Kidney (tissue), 14 donors: Measurements from ENCODE around the gene CSNK1G1. TPM values are rescaled to one million over a fixed set of nuclear protein-coding genes. Genes with fewer than 3 reads are reported as not detected.
A peak's percentile ranks its signal among the peaks of the same experiment; 100 is the strongest.
"Not testable (repeated sequence)": the region's sequence is repeated elsewhere in the genome, so short reads cannot be mapped to it uniquely, and the experiment has no call there.

ENCODE experiments used
- DNase-seq, 5 donors: peaks; one replicate each; pipeline ENCODE4 v3.0.0-alpha.2; 2013 to 2020
- FAIRE-seq: peaks from 2 replicates; lab custom pipeline; 2012; peaks lifted over from hg19 to GRCh38; lab: Jason Lieb, UNC
- H3K27ac ChIP-seq, 2 donors: one replicate each; pipeline ENCODE4 v1.7.0; 2013; ENCODE audit warnings: low read depth in 2 of 2, low read length in 2 of 2, inconsistent platforms in 1 of 2
- H3K27me3 ChIP-seq: one replicate; pipeline ENCODE4 v1.7.1; 2013; ENCODE audit warnings: low read length, inconsistent platforms; ENCODE audit not compliant: control insufficient read depth, insufficient read depth
- H3K36me3 ChIP-seq, 3 donors: one replicate each; pipeline versions ENCODE4 v1.7.0 to v1.7.1; 2013; ENCODE audit warnings: low read length in 3 of 3, control low read depth in 1 of 3, inconsistent platforms in 1 of 3; ENCODE audit not compliant: insufficient read depth in 3 of 3, control insufficient read depth in 2 of 3
- H3K4me1 ChIP-seq, 3 donors: one replicate each; pipeline versions ENCODE4 v1.7.0 to v1.7.1; 2013; ENCODE audit warnings: low read length in 3 of 3, inconsistent platforms in 1 of 3, low read depth in 1 of 3; ENCODE audit not compliant: control insufficient read depth in 2 of 3, insufficient read depth in 2 of 3
- H3K4me3 ChIP-seq, 3 donors: one replicate each; pipeline versions ENCODE4 v1.7.0 to v1.8.1; 2013; ENCODE audit warnings: low read length in 3 of 3, control low read depth in 1 of 3, inconsistent platforms in 1 of 3
- H3K9ac ChIP-seq, 3 donors: one replicate each; pipeline versions ENCODE4 v1.7.0 to v1.7.1; 2013; ENCODE audit warnings: low read length in 3 of 3, control low read depth in 1 of 3, inconsistent platforms in 1 of 3
- H3K9me3 ChIP-seq, 3 donors: one replicate each; pipeline versions ENCODE4 v1.7.0 to v1.7.1; 2013; ENCODE audit warnings: low read length in 3 of 3, control low read depth in 1 of 3, inconsistent platforms in 1 of 3; ENCODE audit not compliant: control insufficient read depth in 2 of 3, insufficient read depth in 1 of 3
- intact Hi-C: fragments of 100-400 bp; cut with DNase I; formaldehyde crosslinking; loops from one replicate; pipeline ENCODE4 v1.11.1; 2022
- polyA plus RNA-seq: library from polyadenylated mRNA; stranded (reverse); fragments of 350-450 nt; fragmentation: Illumina TruSeq; extraction: RNeasy Lipid Tissue Mini Kit (QIAGEN cat#74804); gene quantifications from one replicate; pipeline ENCODE4 v1.2.3, GENCODE V29; 2014; ENCODE audit warnings: low read depth, low replicate concordance; ENCODE audit not compliant: insufficient read depth
- total RNA-seq: library from RNA; stranded (reverse); fragmentation: NEBNext Ultra II Directional; extraction: Animal tissue kit (Norgen Biotek cat#: 25700); gene quantifications from one replicate; pipeline ENCODE4 v1.2.1, GENCODE V29; 2021
- TF ChIP-seq, protein P1 (sequence below): IDR thresholded peaks from 3 replicates; pipeline ENCODE4 v1.5.1; 2012; ENCODE audit warnings: mild to moderate bottlenecking, moderate library complexity, borderline replicate concordance; ENCODE audit not compliant: insufficient read depth; ENCODE audit errors: extremely low read depth
- donor health status: control.
- donor health status: control.
- donor health status: control.
- donor health status: control.
- donor health status: control.
- donor health status: DM: yes; HTN: yes; CAD: no.
- donor health status: Normal renal cell carcinoma (clear cell type).

Gene CSNK1G1
- total and polyA plus RNA-seq, 2 donors from 2014 or later = 5.0 to 25.8 TPM

DNA sequence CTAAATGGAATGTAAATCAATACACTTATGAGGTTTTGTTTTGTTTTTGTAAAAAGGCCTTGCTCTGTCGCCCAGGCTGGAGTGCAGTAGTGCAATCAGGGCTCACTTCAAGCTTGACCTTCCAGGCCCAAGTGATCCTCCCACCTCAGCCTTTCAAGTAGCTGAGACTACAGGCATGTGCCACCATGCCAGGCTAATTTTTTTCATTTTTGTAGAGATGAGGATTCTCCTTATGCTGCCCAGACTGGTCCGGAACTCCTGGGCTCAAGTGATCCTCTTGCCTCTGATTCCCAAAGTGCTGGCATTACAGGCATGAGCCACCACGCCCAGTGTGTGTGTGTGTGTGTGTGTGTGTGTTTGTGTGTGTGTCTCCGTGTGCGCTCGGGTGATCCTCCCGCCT, 30.3 kb upstream of the CSNK1G1 start:
- no peak for FAIRE-seq
- TF ChIP-seq, protein P1, sequence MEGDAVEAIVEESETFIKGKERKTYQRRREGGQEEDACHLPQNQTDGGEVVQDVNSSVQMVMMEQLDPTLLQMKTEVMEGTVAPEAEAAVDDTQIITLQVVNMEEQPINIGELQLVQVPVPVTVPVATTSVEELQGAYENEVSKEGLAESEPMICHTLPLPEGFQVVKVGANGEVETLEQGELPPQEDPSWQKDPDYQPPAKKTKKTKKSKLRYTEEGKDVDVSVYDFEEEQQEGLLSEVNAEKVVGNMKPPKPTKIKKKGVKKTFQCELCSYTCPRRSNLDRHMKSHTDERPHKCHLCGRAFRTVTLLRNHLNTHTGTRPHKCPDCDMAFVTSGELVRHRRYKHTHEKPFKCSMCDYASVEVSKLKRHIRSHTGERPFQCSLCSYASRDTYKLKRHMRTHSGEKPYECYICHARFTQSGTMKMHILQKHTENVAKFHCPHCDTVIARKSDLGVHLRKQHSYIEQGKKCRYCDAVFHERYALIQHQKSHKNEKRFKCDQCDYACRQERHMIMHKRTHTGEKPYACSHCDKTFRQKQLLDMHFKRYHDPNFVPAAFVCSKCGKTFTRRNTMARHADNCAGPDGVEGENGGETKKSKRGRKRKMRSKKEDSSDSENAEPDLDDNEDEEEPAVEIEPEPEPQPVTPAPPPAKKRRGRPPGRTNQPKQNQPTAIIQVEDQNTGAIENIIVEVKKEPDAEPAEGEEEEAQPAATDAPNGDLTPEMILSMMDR = no peak
- Histone ChIP-seq H3K27ac (no peak overlapping the region), H3K36me3 (no peaks in the 10 kb centered on the region), H3K9me3 (no peaks in the 10 kb centered on the region), H3K9ac (no peak overlapping the region), H3K27me3 (no peaks in the 10 kb centered on the region), H3K4me3 (no peak overlapping the region), H3K4me1 (peaks cover 0 to 4% (median 0%) of the 10 kb centered on the region in 3 donors)
- intact Hi-C loops = no loop called here
- peak in 1 of 5 donors; percentile 19 for DNase-seq

DNA sequence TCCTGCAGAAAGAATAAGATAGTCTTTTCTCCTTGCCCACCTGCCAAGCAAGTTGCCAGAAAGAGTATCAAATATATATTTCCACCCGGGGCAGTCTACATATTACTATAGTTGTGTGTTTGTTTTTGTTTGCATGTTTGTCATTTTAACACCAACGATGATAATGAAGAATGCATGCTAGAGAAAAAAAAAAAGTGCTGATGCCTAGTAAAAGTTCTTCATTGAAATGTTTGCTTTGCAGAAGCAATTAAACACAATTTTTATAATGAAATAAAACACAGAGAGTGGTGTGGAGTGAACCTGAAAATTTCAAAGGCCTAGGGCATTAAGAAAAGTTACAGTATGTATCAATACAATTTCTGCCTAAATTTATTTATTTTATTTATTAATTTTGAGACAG, 27.8 kb upstream of the CSNK1G1 start:
- H3K27me3 ChIP-seq = no peaks in the 10 kb centered on the region
- no peak overlapping the region for H3K4me3 ChIP-seq
- H3K36me3 ChIP-seq = no peaks in the 10 kb centered on the region
- intact Hi-C loops = no loop called here
- H3K9ac ChIP-seq = no peak overlapping the region
- DNase-seq = no peak
- H3K9me3 ChIP-seq = no peaks in the 10 kb centered on the region
- H3K4me1 ChIP-seq = peaks cover 0 to 2% (median 0%) of the 10 kb centered on the region in 3 donors
- no peak overlapping the region for H3K27ac ChIP-seq
- TF ChIP-seq, protein P1 = no peak
- no peak for FAIRE-seq

DNA sequence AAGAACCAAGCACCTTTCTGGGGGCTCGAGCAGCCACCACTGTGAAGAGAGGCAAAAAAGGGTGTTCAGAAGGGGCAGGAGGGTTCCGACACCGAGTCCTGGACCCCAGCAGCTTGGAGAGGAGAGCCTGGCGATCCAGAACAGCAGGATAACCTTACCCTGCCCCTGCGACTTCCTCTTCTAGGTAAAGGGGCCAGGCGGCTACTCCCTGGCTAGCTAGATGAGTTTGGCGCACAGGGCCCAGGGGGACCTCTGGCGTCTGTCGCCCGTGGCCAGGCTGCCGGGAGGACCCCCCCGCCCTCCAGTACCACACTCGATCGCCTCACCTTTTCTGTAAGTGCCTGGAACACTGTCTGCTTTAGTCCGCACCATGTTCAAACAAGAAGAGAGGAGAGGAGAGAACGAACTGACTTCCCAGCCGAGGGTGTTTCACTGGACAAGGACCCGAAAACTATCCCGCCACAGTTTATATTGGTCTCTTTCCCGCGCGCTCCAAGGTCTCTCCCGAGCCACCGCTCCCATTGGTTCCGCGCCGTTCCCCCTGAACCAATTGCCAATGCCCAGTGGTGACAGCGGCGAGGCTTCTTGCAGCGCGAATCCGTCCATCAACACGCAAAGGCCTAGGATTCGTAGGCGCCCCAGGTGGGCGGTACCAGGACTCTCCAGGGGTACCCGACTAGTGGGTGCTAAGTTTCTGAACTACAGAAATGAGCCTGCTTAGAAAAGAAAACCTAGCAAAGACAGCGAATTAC, 25.2 kb upstream of the CSNK1G1 start, which contains the start of gene PCLAF:
TSS of gene PCLAF (minus strand) at position 442 of the 752 bp plus-strand sequence. CDS start at position 372, 70 bp downstream.
- no peaks in the 10 kb centered on the region for H3K9me3 ChIP-seq
- no peaks in the 10 kb centered on the region for H3K27me3 ChIP-seq
- FAIRE-seq = peak; percentile 90
- H3K4me1 ChIP-seq = no peaks in the 10 kb centered on the region
- H3K27ac ChIP-seq = no peak within 1 kb of the TSS
- TF ChIP-seq, protein P1 = no peak
- intact Hi-C loops = no loop called here
- peak; percentile 95 to 99 (median 97) for DNase-seq
- H3K9ac ChIP-seq = peak within 1 kb of the TSS; percentile 28 to 51 (median 46)
- no peaks in the 10 kb centered on the region for H3K36me3 ChIP-seq
- H3K4me3 ChIP-seq = peak within 1 kb of the TSS; percentile 63 to 81 (median 73)

DNA sequence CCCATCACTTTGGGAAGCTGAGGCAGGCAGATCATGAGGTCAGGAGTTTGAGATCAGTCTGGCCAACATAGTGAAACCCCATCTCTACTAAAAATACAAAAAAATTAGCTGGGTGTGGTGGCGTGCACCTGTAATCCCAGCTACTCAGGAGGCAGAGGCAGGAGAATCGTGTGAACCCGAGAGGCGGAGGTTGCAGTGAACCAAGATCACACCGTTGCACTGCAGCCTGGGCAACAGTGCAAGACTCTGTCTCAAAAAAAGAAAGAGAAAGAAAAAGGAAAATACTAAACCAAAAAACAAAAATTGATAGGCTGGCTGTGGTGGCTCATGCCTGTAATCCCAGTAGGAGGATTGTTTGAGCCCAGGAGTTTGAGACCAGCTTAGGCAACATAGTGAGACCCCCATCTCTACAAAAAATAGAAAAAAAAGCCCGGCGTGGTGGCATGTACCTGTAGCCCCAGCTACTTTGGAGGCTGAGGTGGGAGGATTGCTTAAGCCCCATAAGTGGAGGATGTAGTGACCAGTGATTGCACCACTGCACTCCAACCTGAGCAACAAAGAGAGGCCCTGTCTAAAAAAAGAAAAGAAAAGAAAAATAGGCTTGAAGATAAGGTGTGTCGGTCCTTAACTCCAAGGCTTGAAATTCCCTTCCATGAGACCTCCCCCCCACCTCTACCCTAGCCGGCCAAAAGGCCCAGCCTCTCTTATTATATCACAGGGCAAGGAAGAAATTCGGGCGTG, 24.3 kb upstream of the CSNK1G1 start:
- H3K4me1 ChIP-seq, H3K27ac ChIP-seq, H3K9me3 ChIP-seq, DNase-seq, H3K36me3 ChIP-seq, intact Hi-C loops, H3K9ac ChIP-seq, FAIRE-seq, H3K27me3 ChIP-seq: not testable (repeated sequence)
- H3K4me3 ChIP-seq = peak overlapping the region in 1 of 3 donors; percentile 63
